Measurements from ENCODE around the gene PIGU.
"Not testable (repeated sequence)": the region's sequence is repeated elsewhere in the genome, so short reads cannot be mapped to it uniquely, and the experiment has no call there.

PIGU gene

DNA sequence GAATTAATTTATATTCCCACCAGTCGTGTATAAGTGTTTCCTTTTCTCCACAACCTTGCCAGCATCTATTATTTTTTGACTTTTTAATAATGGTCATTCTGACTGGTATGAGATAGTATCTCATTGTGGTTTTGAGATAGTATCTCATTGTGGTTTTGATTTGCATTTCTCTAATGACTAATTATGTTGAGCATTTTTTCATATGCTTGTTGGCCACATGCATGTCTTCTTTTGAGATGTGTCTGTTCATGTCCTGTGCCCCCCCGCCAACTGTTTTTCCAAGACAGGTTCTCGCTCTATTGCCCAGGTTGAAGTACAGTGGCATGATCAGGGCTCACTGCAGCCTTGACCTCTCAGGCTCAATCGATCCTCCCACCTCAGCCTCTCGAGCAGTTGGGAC, 15.1 kb downstream of the PIGU start:
- not testable (repeated sequence) for DNase-seq (ENCODE audit: low read depth in 3 of 3)

GRCh38 chr20:34658654-34659053, 18.2 kb downstream of the PIGU start:
- DNase-seq (ENCODE audit: low read depth in 3 of 3): not testable (repeated sequence)

DNA sequence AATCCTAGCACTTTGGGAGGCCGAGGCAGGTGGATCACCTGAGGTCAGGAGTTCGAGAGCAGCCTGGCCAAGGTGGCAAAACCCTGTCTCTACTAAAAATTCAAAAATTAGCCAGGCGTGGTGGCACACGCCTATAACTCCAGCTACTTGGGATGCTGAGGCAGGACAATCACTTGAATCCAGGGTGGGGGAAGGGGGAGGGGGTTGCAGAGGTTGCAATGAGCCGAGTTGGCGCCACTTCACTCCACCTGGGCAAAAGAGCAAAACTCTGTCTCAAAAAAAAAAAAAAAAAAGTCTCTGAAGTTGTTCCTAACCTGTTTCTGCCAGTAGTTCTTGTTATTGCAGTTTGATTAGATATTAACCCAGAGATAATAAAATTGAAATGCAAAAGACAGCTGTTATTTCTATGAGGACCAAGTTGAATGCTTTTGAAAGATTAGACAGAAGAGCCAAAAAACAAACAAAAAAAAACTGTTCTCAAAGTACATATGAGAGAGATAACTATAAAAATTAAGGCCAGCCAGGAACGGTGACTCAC, 22.6 kb downstream of the PIGU start:
- DNase-seq (ENCODE audit: low read depth in 3 of 3): no peak

GRCh38 chr20:34651200-34651599, 25.7 kb downstream of the PIGU start:
- DNase-seq (ENCODE audit: low read depth in 3 of 3): no peak

- no peak for DNase-seq (ENCODE audit: low read depth in 3 of 3)
Observed at GRCh38 chr20:34647737-34648136, 29.2 kb downstream of the PIGU start.

DNA sequence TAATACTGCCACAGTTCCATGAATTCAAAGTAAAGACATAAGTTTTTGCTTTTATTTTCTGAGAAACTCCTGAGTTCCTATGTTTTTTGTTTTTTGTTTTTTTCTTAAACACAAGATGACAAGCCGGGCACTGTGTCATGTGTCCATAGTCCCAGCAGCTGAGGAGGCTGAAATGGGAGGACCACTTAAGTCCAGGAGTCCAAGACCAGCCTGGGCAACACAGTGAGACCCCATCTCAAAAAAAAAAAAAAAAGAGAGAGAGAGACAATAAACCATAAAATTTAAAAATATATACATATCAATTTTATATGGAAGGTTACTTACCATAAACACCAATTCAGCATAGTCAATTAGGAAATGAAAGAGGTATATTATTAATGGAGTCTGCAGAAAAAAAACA, 31.9 kb downstream of the PIGU start:
- no peak for DNase-seq (ENCODE audit: low read depth in 3 of 3)

- no peak for DNase-seq (ENCODE audit: low read depth in 3 of 3)
Observed at GRCh38 chr20:34644345-34644744, 32.5 kb downstream of the PIGU start.

GRCh38 chr20:34643928-34644327, 33.0 kb downstream of the PIGU start:
- DNase-seq (ENCODE audit: low read depth in 3 of 3): no peak

GRCh38 chr20:34642009-34642408, 34.9 kb downstream of the PIGU start:
- DNase-seq (ENCODE audit: low read depth in 3 of 3): no peak

- no peak for DNase-seq (ENCODE audit: low read depth in 3 of 3)
Observed at GRCh38 chr20:34639755-34640222, 37.1 kb downstream of the PIGU start.

DNA sequence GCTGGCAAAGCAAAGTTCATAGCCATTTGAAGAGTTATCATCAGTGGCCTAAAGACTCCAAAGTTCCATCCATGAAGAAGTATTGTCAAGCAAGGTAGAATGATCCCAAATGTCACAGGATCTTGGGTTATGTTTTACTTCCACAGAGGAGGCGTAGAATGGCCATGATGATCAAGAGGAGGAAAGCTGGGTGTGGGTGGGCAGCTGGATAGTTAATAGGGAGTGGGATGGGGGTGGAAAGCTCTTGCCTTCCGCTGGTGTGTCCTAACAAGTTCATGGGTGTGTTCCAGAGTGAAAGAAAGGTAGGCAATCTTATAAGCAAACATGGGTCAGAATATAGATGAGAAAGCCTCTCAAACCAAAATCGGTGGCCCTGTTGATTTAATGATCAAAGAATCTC, 38.4 kb downstream of the PIGU start:
- DNase-seq (ENCODE audit: low read depth in 3 of 3): no peak

- no peak for DNase-seq (ENCODE audit: low read depth in 3 of 3)
Observed at GRCh38 chr20:34638039-34638292, 38.9 kb downstream of the PIGU start.

DNA sequence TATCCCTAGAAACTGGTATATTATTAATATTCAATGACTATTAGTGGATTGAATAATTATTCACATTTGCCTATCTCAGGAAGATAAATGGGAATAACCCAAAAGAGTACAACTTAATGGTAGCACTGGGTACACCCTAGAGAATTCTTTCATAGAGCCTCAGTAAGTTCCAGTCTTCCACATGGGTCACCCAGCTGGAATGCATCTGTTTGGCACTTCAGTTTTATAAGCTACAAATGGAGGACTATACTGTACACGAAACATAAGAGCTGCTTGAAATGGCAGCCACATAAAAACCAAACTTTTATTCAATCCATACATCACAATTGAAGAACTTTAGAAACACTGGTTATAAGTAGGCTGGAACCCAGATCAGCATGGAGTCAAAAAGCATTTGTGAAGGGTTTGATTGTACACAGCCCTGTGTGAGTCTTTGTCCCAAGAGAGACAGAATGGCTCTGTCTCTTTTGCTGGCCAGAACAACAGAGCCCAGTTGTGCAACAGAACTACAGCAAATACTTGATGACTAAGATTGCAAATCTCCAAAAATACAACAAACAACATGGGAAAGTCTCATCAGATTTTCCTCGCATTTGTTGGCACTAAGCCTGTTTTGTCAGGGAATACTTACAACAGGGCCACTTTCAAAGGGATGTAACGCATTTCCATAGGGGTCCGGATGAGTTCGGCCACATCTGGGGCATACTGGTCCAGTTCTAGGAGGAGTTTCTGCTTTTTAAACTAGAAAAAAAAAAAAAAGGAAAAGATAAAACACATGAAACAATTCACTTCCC, 39.5 kb downstream of the PIGU start:
- DNase-seq (ENCODE audit: low read depth in 3 of 3): no peak

GRCh38 chr20:34636648-34637047, 40.2 kb downstream of the PIGU start:
- no peak for DNase-seq (ENCODE audit: low read depth in 3 of 3)

- DNase-seq (ENCODE audit: low read depth in 3 of 3): no peak
Observed at GRCh38 chr20:34634392-34634791, 42.5 kb downstream of the PIGU start.

- DNase-seq (ENCODE audit: low read depth in 3 of 3): no peak
Observed at GRCh38 chr20:34632870-34633452, 43.9 kb downstream of the PIGU start.

DNA sequence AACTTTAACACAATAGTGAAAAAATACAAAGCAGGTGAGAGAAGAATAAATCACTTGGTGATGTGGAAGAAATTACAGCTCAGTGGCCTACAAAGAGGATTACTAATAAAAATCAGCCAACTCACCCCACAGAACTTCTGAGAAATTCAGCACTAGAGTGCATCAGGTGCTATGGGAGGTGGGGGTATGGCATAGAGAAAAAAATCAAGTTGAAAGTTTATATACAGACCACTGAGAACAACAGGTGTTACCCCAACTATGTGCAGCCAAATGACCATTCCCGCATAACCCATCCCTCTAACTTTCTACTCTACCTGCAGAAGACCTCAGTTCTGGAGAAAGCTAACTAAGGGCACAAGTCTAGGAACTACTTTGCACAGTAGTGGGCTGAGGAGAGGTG, 47.0 kb downstream of the PIGU start:
- no peak for DNase-seq (ENCODE audit: low read depth in 3 of 3)

DNA sequence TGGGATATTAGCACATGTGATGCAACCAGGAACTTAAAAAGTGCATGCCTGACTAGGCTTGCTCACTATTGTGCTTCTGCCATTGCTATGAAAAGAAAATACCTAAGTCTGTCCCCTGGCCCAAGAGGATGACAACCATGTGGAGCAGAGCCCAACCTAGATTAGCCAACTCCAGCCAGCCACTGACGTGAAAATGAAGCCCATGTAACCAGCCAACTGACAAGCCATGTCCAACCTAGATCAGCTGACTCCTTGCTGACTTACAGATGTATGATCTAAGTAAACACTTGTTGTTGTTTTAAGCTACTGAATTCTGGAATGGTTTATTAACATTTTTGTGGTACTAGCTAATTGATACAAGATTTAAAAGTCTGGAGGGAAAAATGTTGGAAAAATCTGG, 47.5 kb downstream of the PIGU start:
- DNase-seq (ENCODE audit: low read depth in 3 of 3): no peak

- no peak for DNase-seq (ENCODE audit: low read depth in 3 of 3)
Observed at GRCh38 chr20:34628026-34628425, 48.9 kb downstream of the PIGU start.

GRCh38 chr20:34627458-34627857, 49.4 kb downstream of the PIGU start:
- no peak for DNase-seq (ENCODE audit: low read depth in 3 of 3)

- DNase-seq (ENCODE audit: low read depth in 3 of 3): no peak
Observed at GRCh38 chr20:34626992-34627391, 49.9 kb downstream of the PIGU start.

GRCh38 chr20:34624629-34625028, 52.3 kb downstream of the PIGU start:
- DNase-seq (ENCODE audit: low read depth in 3 of 3): no peak

DNA sequence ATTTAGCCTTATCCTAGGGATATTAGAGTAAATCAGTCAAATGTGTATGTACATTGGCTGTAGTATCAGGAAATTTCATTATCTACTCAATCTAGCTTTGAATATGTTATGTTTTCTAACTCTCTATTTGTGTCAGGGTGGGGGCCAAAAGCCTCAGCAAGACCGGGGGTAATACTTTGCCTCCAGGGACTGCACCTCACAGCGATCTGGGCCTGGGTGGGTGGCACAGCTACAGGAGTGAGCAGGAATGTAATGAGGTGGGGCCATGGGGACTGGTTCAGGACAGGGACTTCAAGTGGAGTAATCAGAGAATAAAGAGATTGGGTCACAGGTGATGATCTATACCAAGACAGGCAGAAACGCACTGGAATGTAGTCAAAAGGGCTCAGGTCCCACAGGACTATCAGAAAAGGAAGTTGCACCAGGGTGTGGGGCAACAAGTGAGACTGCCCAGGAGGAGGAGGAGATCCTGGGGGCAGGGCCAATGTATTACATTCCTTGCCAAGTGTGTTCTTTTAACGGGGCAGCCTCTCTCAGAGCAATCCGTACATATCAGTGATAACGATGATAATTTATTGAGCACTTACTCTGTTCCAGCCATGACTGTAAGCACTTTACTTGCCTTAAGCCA, 54.0 kb downstream of the PIGU start:
- DNase-seq (ENCODE audit: low read depth in 3 of 3): no peak

Measured in stimulated activated CD4-positive, alpha-beta T cell treated with anti-CD3 and anti-CD28 coated beads, TNF-alpha, amount 100 ng/mL, for 24 hours (primary cell).